Measurements from ENCODE around the gene SP5.

- no peak for TF ChIP-seq POLR2AphosphoS5 (IDR thresholded peaks at IDR 0.05; ENCODE audit: low read depth, low read length)
- TF ChIP-seq CTCF (IDR thresholded peaks at IDR 0.05), result no peak
- no peak for TF ChIP-seq MEF2A (IDR thresholded peaks at IDR 0.05; ENCODE audit: borderline replicate concordance, low read depth)
- TF ChIP-seq FOXM1 (IDR thresholded peaks at IDR 0.05; ENCODE audit: low read depth), result no peak
- TF ChIP-seq MAX (IDR thresholded peaks at IDR 0.05; ENCODE audit: low read depth), result no peak
- no peak for TF ChIP-seq YY1 (IDR thresholded peaks at IDR 0.05; ENCODE audit: low read depth)
These were observed 25.5 kb downstream of the SP5 start for GRCh38 chr2:170740660-170741059.

All from SK-N-SH (cell line).